CD8-positive, alpha-beta memory T cell (primary cell): Measurements from ENCODE around the gene ST6GALNAC2. TPM values are rescaled to one million over a fixed set of nuclear protein-coding genes. Genes with fewer than 3 reads are reported as not detected.

Experiments
- CTCF ChIA-PET: fragments of 350-600 bp; sonication (Branson Sonifier 250); formaldehyde crosslinking; loops from one replicate; lab custom pipeline; 2021; ENCODE audit warnings: antibody characterized with exemption; lab: Charles Lee
- POLR2A ChIA-PET: fragments of 350-600 bp; sonication (Branson Sonifier 250); formaldehyde crosslinking; loops from one replicate; lab custom pipeline; 2021; ENCODE audit warnings: antibody characterized with exemption; lab: Charles Lee
- DNase-seq, 5 donors: peaks; one replicate each; pipeline versions ENCODE4 v3.0.0 to v3.0.0-alpha.2; 2020 to 2022; ENCODE audit warnings: mixed read lengths in 1 of 5
- H3K27ac ChIP-seq: one replicate; pipeline ENCODE4 v1.7.0; 2013; ENCODE audit warnings: low read depth, mild to moderate bottlenecking, low read length, moderate library complexity
- H3K27me3 ChIP-seq: 2 replicates; pipeline ENCODE4 v1.7.0; 2013; ENCODE audit warnings: low read length, mild to moderate bottlenecking; ENCODE audit not compliant: insufficient read depth, poor library complexity, severe bottlenecking
- H3K36me3 ChIP-seq: 2 replicates; pipeline ENCODE4 v1.7.0; 2013; ENCODE audit warnings: mild to moderate bottlenecking, low read length, moderate library complexity; ENCODE audit not compliant: insufficient read depth
- H3K4me1 ChIP-seq: 2 replicates; pipeline ENCODE4 v1.7.0; 2013; ENCODE audit warnings: mild to moderate bottlenecking, low read length, moderate library complexity; ENCODE audit not compliant: insufficient read depth
- H3K4me3 ChIP-seq: 2 replicates; pipeline ENCODE4 v1.7.0; 2013; ENCODE audit warnings: mild to moderate bottlenecking, low read length
- H3K9me3 ChIP-seq: 2 replicates; pipeline ENCODE4 v1.7.0; 2013; ENCODE audit warnings: mild to moderate bottlenecking, low read length
- H3K27ac Mint-ChIP-seq, 8 donors: one replicate each; pipeline ENCODE4 v1.8.0; 2020 to 2021; ENCODE audit warnings: mixed read lengths in 8 of 8, mild to moderate bottlenecking in 6 of 8, inconsistent platforms in 3 of 8, moderate library complexity in 3 of 8
- H3K27me3 Mint-ChIP-seq, 2 donors: one replicate each; pipeline ENCODE4 v1.8.0; 2020 to 2021; ENCODE audit warnings: mixed read lengths in 2 of 2, mild to moderate bottlenecking in 1 of 2, moderate library complexity in 1 of 2
- H3K36me3 Mint-ChIP-seq, 3 donors: one replicate each; pipeline ENCODE4 v1.8.0; 2020 to 2021; ENCODE audit warnings: mixed read lengths in 3 of 3, inconsistent platforms in 1 of 3, mild to moderate bottlenecking in 1 of 3
- H3K4me1 Mint-ChIP-seq, 3 donors: one replicate each; pipeline ENCODE4 v1.8.0; 2020 to 2021; ENCODE audit warnings: mixed read lengths in 3 of 3, inconsistent platforms in 1 of 3, mild to moderate bottlenecking in 1 of 3
- H3K4me3 Mint-ChIP-seq, 7 donors: one replicate each; pipeline ENCODE4 v1.8.0; 2020 to 2021; ENCODE audit warnings: mixed read lengths in 7 of 7, mild to moderate bottlenecking in 6 of 7, moderate library complexity in 4 of 7, inconsistent platforms in 2 of 7
- H3K9me3 Mint-ChIP-seq, 5 donors: one replicate each; pipeline ENCODE4 v1.8.0; 2020 to 2022; ENCODE audit warnings: mixed read lengths in 5 of 5, mild to moderate bottlenecking in 3 of 5, moderate library complexity in 2 of 5, inconsistent platforms in 1 of 5
- polyA plus RNA-seq: library from polyadenylated mRNA; unstranded; fragments of 300-500 nt; fragmentation: Illumina TruSeq; gene quantifications from one replicate; pipeline ENCODE4 v1.2.3, GENCODE V29; 2021
- total RNA-seq, 2 experiments: library from RNA; stranded (reverse); gene quantifications; one replicate each; pipeline ENCODE4 v1.2.3, GENCODE V29; 2021

ST6GALNAC2 gene
- total and polyA plus RNA-seq, 3 experiments from 2014 or later = 0.83 to 2.9 (median 1.0) TPM

- ChIA-PET POLR2A (interaction anchor here (1.0 kb wide), 1 partner anchor 12 kb away, joined by 4 read pairs; no protein-coding TSS in a partner anchor), CTCF (interaction anchor here (3.0 to 7.3 kb wide), 2 partner anchors 15 kb away, joined by 7 to 37 read pairs; no protein-coding TSS in a partner anchor)
- no peaks in the 10 kb centered on the region for H3K9me3 Mint-ChIP-seq
- peaks cover 2% of the 10 kb centered on the region for H3K4me1 ChIP-seq
- peak overlapping the region in 1 of 8 donors; percentile 79 for H3K27ac Mint-ChIP-seq
- H3K27me3 ChIP-seq = no peaks in the 10 kb centered on the region
- no peaks in the 10 kb centered on the region for H3K36me3 ChIP-seq
- H3K27ac ChIP-seq = no peak overlapping the region
- H3K36me3 Mint-ChIP-seq = no peaks in the 10 kb centered on the region
- H3K27me3 Mint-ChIP-seq = no peaks in the 10 kb centered on the region
- peaks cover 5 to 7% (median 5%) of the 10 kb centered on the region in 3 donors for H3K4me1 Mint-ChIP-seq
- no peak for DNase-seq
- no peak overlapping the region for H3K4me3 ChIP-seq
- no peaks in the 10 kb centered on the region for H3K9me3 ChIP-seq
- no peak overlapping the region for H3K4me3 Mint-ChIP-seq
These were observed 12.6 kb downstream of the ST6GALNAC2 start for GRCh38 chr17:76573096-76573495.

- Histone ChIP-seq H3K4me3 (no peak overlapping the region), H3K27ac (no peak overlapping the region), H3K4me1 (peaks cover 10% of the 10 kb centered on the region), H3K36me3 (no peaks in the 10 kb centered on the region), H3K9me3 (no peaks in the 10 kb centered on the region), H3K27me3 (no peaks in the 10 kb centered on the region)
- Mint-ChIP-seq H3K36me3 (peaks cover 0 to 3% (median 0%) of the 10 kb centered on the region in 3 donors), H3K4me3 (no peak overlapping the region), H3K27me3 (no peaks in the 10 kb centered on the region), H3K4me1 (peaks cover 13 to 14% (median 13%) of the 10 kb centered on the region in 3 donors), H3K9me3 (no peaks in the 10 kb centered on the region), H3K27ac (peak overlapping the region in 1 of 8 donors; percentile 75)
- DNase-seq = no peak
- CTCF ChIA-PET = interaction anchor here (1.7 to 7.3 kb wide), 2 partner anchors 15 to 109 kb away, joined by 3 to 37 read pairs; no protein-coding TSS in a partner anchor
- POLR2A ChIA-PET = interaction anchor here (1.0 kb wide), 1 partner anchor 12 kb away, joined by 4 read pairs; no protein-coding TSS in a partner anchor
These were observed 13.3 kb downstream of the ST6GALNAC2 start for GRCh38 chr17:76572201-76572910.

GRCh38 chr17:76570877-76571471 is 14.7 kb downstream of the ST6GALNAC2 start:
- peak overlapping the region in 1 of 7 donors; percentile 73 for H3K4me3 Mint-ChIP-seq
- no peaks in the 10 kb centered on the region for H3K9me3 Mint-ChIP-seq
- peaks cover 22 to 26% (median 24%) of the 10 kb centered on the region in 3 donors for H3K4me1 Mint-ChIP-seq
- no peaks in the 10 kb centered on the region for H3K27me3 Mint-ChIP-seq
- CTCF ChIA-PET = interaction anchor here (1.3 to 7.3 kb wide), 3 partner anchors 13 to 111 kb away, joined by 3 to 37 read pairs (median 5); no protein-coding TSS in a partner anchor
- Histone ChIP-seq H3K27ac (no peak overlapping the region), H3K4me1 (peaks cover 10% of the 10 kb centered on the region), H3K9me3 (no peaks in the 10 kb centered on the region), H3K27me3 (no peaks in the 10 kb centered on the region), H3K4me3 (no peak overlapping the region), H3K36me3 (peaks cover under 1% of the 10 kb centered on the region)
- DNase-seq = no peak
- H3K27ac Mint-ChIP-seq = no peak overlapping the region
- H3K36me3 Mint-ChIP-seq = peaks cover 0 to 14% (median 6%) of the 10 kb centered on the region in 3 donors
- POLR2A ChIA-PET = interaction anchor here (0.6 kb wide), 1 partner anchor 10 kb away, joined by 3 read pairs; no protein-coding TSS in a partner anchor

- POLR2A ChIA-PET = no interaction called here
- Mint-ChIP-seq H3K4me1 (peaks cover 26 to 31% (median 29%) of the 10 kb centered on the region in 3 donors), H3K27ac (no peak overlapping the region)
These were observed 15.2 kb downstream of the ST6GALNAC2 start for GRCh38 chr17:76570457-76570856.

GRCh38 chr17:76569607-76570279 is 15.9 kb downstream of the ST6GALNAC2 start:
- Histone ChIP-seq H3K9me3 (no peaks in the 10 kb centered on the region), H3K4me1 (peaks cover 10% of the 10 kb centered on the region), H3K4me3 (no peak overlapping the region), H3K36me3 (peaks cover 13% of the 10 kb centered on the region), H3K27me3 (no peaks in the 10 kb centered on the region), H3K27ac (no peak overlapping the region)
- Mint-ChIP-seq H3K27ac (no peak overlapping the region), H3K4me3 (no peak overlapping the region), H3K27me3 (no peaks in the 10 kb centered on the region), H3K9me3 (no peaks in the 10 kb centered on the region), H3K36me3 (peaks cover 10 to 26% (median 14%) of the 10 kb centered on the region in 3 donors), H3K4me1 (peaks cover 28 to 39% (median 34%) of the 10 kb centered on the region in 3 donors)
- no peak for DNase-seq
- CTCF ChIA-PET = interaction anchor here (7.3 kb wide), 1 partner anchor 12 kb away, joined by 37 read pairs; no protein-coding TSS in a partner anchor
- POLR2A ChIA-PET = interaction anchor here (0.5 to 0.7 kb wide), 2 partner anchors 9 to 952 kb away, joined by 4 to 7 read pairs; no protein-coding TSS in a partner anchor

More at GRCh38 chr17:76570457-76570856, 15.2 kb downstream of the ST6GALNAC2 start:
- Histone ChIP-seq H3K4me3 (no peak overlapping the region), H3K9me3 (no peaks in the 10 kb centered on the region), H3K27me3 (no peaks in the 10 kb centered on the region), H3K27ac (no peak overlapping the region), H3K36me3 (peaks cover 6% of the 10 kb centered on the region), H3K4me1 (peaks cover 10% of the 10 kb centered on the region)
- Mint-ChIP-seq H3K9me3 (no peaks in the 10 kb centered on the region), H3K36me3 (peaks cover 5 to 19% (median 11%) of the 10 kb centered on the region in 3 donors), H3K27me3 (no peaks in the 10 kb centered on the region), H3K4me3 (no peak overlapping the region)
- CTCF ChIA-PET = interaction anchor here (1.3 to 7.3 kb wide), 2 partner anchors 13 to 47 kb away, joined by 5 to 37 read pairs; no protein-coding TSS in a partner anchor
- no peak for DNase-seq

GRCh38 chr17:76568811-76569221 is 16.8 kb downstream of the ST6GALNAC2 start:
- Mint-ChIP-seq H3K36me3 (peaks cover 10 to 31% (median 14%) of the 10 kb centered on the region in 3 donors), H3K27me3 (no peaks in the 10 kb centered on the region), H3K4me1 (peaks cover 30 to 40% (median 34%) of the 10 kb centered on the region in 3 donors), H3K4me3 (peak overlapping the region in 1 of 7 donors; percentile 56), H3K27ac (peak overlapping the region in 3 of 8 donors; percentile 68 to 88 (median 87)), H3K9me3 (no peaks in the 10 kb centered on the region)
- H3K4me1 ChIP-seq = peaks cover 10% of the 10 kb centered on the region
- H3K27me3 ChIP-seq = no peaks in the 10 kb centered on the region
- ChIA-PET POLR2A (no interaction called here), CTCF (interaction anchor here (1.0 to 7.3 kb wide), 4 partner anchors 11 to 46 kb away, joined by 3 to 37 read pairs (median 12); partner anchors contain the start of gene ST6GALNAC2)
- DNase-seq = no peak
- H3K36me3 ChIP-seq = peaks cover 16% of the 10 kb centered on the region
- no peaks in the 10 kb centered on the region for H3K9me3 ChIP-seq
- no peak overlapping the region for H3K27ac ChIP-seq
- H3K4me3 ChIP-seq = no peak overlapping the region

GRCh38 chr17:76567634-76568432 is 17.8 kb downstream of the ST6GALNAC2 start:
- H3K36me3 ChIP-seq = peaks cover 18% of the 10 kb centered on the region
- CTCF ChIA-PET = interaction anchor here (1.0 to 7.3 kb wide), 6 partner anchors 10 to 61 kb away, joined by 3 to 37 read pairs (median 8); partner anchors contain the start of gene ST6GALNAC2
- peaks cover 35 to 47% (median 41%) of the 10 kb centered on the region in 3 donors for H3K4me1 Mint-ChIP-seq
- H3K27ac ChIP-seq = no peak overlapping the region
- no peaks in the 10 kb centered on the region for H3K9me3 ChIP-seq
- peaks cover 12% of the 10 kb centered on the region for H3K4me1 ChIP-seq
- peak in 1 of 5 donors; percentile 21 for DNase-seq
- POLR2A ChIA-PET = no interaction called here
- peaks cover 13 to 37% (median 16%) of the 10 kb centered on the region in 3 donors for H3K36me3 Mint-ChIP-seq
- no peaks in the 10 kb centered on the region for H3K27me3 Mint-ChIP-seq
- no peaks in the 10 kb centered on the region for H3K27me3 ChIP-seq
- peak overlapping the region; percentile 63 to 93 (median 84) for H3K27ac Mint-ChIP-seq
- no peaks in the 10 kb centered on the region for H3K9me3 Mint-ChIP-seq
- H3K4me3 Mint-ChIP-seq = peak overlapping the region in 5 of 7 donors; percentile 32 to 58 (median 52)
- no peak overlapping the region for H3K4me3 ChIP-seq
